IPS-NIHi7 (cell line): ENCODE results near the gene SMOC2.
"Not testable (repeated sequence)": the region's sequence is repeated elsewhere in the genome, so short reads cannot be mapped to it uniquely, and the experiment has no call there.

Experiments used
- DNase-seq: peaks from one replicate; pipeline ENCODE4 v3.0.0; 2012; ENCODE audit warnings: mixed read lengths; ENCODE audit errors: extremely low spot score

Gene SMOC2

GRCh38 chr6:168600381-168600780 lies 159.4 kb downstream of the SMOC2 start:
- DNase-seq: no peak

GRCh38 chr6:168601111-168601510 lies 160.1 kb downstream of the SMOC2 start:
- DNase-seq: no peak

DNA sequence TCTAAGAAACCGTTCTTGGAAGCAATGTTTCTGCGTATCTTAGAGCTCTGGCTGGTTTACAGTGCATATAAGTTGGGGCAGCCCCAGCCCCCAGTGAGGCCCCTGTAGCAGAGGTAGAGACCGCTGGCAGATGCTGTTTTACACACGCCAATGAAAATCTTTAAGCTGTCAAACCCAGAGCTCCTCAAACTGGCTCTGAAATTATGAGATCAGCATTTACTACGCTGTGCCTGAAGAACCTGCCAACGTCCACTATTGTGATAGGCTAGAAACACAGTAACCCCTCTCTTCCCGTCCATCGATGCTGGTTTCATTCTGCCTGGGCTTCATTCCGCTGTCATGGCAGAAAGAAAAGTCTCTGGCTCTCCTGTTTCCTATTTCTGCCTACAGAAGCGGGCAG lies 160.6 kb downstream of the SMOC2 start:
- DNase-seq: no peak

- DNase-seq: no peak
These were observed 161.6 kb downstream of the SMOC2 start for GRCh38 chr6:168602576-168602975.

- no peak for DNase-seq
These were observed 162.2 kb downstream of the SMOC2 start for GRCh38 chr6:168603234-168603633.

DNA sequence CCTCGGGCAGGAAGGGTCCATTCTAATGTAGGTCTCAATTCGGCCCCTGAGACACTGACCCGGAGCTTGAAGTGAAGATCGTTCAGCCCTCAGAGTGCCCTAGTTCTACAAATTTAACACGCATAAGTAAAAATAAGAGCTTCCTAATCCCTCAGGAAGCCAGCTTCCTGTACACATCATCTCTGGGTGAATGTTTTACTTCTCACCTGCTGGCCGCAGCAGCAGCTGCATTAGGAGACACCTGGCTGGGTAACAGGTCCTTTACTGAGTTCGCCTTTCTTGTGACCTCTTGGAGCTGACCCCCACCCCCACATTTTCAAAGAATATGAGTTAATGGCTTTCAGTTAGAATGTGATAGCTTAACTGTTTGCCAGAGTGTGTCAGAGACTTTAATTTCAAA lies 165.0 kb downstream of the SMOC2 start:
- no peak for DNase-seq

- DNase-seq: no peak
These were observed 165.7 kb downstream of the SMOC2 start for GRCh38 chr6:168606722-168607121.

- no peak for DNase-seq
These were observed 166.5 kb downstream of the SMOC2 start for GRCh38 chr6:168607272-168608112.

GRCh38 chr6:168608113-168608400 lies 167.1 kb downstream of the SMOC2 start:
- DNase-seq: no peak

GRCh38 chr6:168609026-168609685 lies 168.2 kb downstream of the SMOC2 start:
- no peak for DNase-seq

GRCh38 chr6:168609914-168610490 lies 169.0 kb downstream of the SMOC2 start:
- DNase-seq: no peak

GRCh38 chr6:168610966-168611365 lies 170.0 kb downstream of the SMOC2 start:
- DNase-seq: not testable (repeated sequence)

- DNase-seq: no peak
These were observed 170.7 kb downstream of the SMOC2 start for GRCh38 chr6:168611691-168612090.

- DNase-seq: no peak
These were observed 171.6 kb downstream of the SMOC2 start for GRCh38 chr6:168612586-168612985.

DNA sequence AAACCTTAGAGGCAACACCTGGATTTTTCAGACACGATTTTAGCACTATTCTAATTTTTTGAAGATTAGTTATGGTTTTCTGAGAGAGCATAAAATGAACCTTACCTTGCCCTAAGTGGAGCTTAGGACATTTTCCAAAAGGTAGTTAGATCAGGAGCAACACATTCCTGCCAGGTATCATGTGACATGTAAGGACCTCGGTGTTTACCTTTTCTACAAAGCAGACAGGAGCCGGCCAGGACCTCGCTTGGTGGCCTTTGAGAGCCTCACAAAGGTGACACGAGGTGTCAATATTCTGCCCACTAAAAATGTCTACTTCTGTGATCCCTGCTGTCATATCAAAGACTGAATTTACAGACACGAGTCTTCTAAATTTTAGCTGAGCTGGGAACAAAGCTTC lies 174.9 kb downstream of the SMOC2 start:
- DNase-seq: no peak

DNA sequence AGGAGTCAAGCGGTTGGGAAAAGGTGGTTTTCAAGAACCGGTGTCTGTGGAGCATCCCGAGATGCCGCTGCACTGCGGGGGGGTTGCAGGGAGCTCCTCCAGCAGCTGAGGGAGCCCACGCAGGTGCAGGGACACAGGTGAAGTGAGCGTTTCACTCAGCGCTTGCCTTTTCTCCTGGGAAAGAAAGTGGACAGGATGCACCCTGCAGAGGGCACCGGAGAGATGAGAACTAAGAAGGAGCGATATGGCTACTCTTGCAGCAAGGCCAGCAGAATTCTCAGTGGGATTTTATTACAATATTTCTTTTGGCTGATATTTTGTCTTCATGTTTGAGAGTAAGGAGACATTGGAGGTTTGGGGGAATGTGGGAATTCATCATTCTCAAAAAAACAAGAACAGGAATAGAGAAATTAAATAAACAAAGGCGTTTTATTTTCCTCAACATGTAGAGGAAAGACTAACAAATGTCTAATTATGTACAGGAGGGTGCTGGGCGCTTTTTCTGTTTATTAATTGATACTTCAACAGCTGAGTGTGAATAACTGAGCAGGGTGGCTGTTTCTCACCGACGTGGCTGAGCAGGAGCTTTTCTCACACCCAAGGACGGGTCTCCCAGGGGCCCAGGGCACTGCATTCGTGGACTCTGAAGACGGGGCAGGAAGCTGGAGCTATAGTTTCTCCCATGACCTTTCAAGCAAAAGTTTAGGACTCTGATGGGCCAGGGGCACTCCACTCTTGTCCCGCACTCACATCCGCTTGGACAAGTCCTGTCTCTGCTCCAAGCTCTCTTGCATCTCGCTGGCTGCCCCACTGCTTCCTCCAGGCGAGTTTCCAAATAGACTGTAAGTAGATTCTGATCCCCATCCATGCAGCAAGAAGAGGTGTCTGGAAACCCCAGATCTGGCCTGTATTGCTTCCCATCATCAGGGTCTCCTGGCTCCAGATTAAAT lies 176.1 kb downstream of the SMOC2 start:
- DNase-seq: peak; percentile 63

- DNase-seq: no peak
These were observed 177.7 kb downstream of the SMOC2 start for GRCh38 chr6:168618546-168619315.

GRCh38 chr6:168619560-168620314 lies 178.8 kb downstream of the SMOC2 start:
- no peak for DNase-seq

DNA sequence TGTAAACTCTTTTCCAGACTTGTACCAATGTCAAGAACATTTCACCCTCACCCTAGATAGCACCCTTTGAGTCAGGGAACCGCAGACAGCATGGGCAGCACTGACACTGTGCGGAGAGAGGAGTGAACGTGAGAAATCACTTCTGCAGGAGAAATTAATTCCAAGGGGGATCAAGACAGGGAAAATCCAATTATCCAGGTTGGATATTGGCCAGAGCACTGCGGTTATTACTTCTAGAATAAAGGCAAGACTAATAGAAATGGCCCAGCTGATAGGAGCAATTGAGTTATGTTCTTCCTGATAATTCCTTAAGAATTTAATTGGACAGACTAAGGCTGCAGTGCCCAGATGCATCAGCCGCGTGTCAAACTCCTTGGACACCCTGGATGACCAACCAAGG lies 179.6 kb downstream of the SMOC2 start:
- no peak for DNase-seq

GRCh38 chr6:168623736-168624135 lies 182.8 kb downstream of the SMOC2 start:
- no peak for DNase-seq
